Neural cell (in vitro differentiated cells): ENCODE results near the gene ZBTB2. TPM values are rescaled to one million over a fixed set of nuclear protein-coding genes. Genes with fewer than 3 reads are reported as not detected.

ENCODE experiments used
- H2AFZ ChIP-seq: fragments of 200-600, 300-800 bp; sonication (generic), shearing (Covaris generic); 2 replicates; pipeline ENCODE4 v1.6.0; 2014; ENCODE audit warnings: low read depth, mild to moderate bottlenecking, antibody characterized with exemption, low read length, moderate library complexity
- H3F3A ChIP-seq: fragments of 200-600 bp; shearing (Covaris generic); 2 replicates; pipeline ENCODE4 v1.6.1; 2016; ENCODE audit warnings: mild to moderate bottlenecking, moderate library complexity, mixed read lengths, antibody characterized with exemption, low read length; ENCODE audit not compliant: insufficient read depth, poor library complexity, severe bottlenecking
- H3K27ac ChIP-seq: fragments of 200-600, 300-800 bp; sonication (generic), shearing (Covaris generic); 2 replicates; pipeline ENCODE4 v1.5.1; 2014; ENCODE audit warnings: mild to moderate bottlenecking, low read length, moderate library complexity
- H3K27me3 ChIP-seq: fragments of 300-800, 200-600 bp; sonication (generic), shearing (Covaris generic); 2 replicates; pipeline ENCODE4 v1.6.0; 2014; ENCODE audit warnings: mild to moderate bottlenecking, low read depth, low read length, moderate library complexity; ENCODE audit not compliant: insufficient read depth
- H3K36me3 ChIP-seq: fragments of 300-800, 200-600 bp; sonication (generic), shearing (Covaris generic); 2 replicates; pipeline ENCODE4 v1.5.1; 2014; ENCODE audit warnings: mild to moderate bottlenecking, antibody characterized with exemption, low read length, moderate library complexity; ENCODE audit not compliant: insufficient read depth
- H3K4me2 ChIP-seq: fragments of 300-800, 200-600 bp; sonication (generic), shearing (Covaris generic); 2 replicates; pipeline ENCODE4 v1.6.0; 2014; ENCODE audit warnings: mild to moderate bottlenecking, low read length
- H3K4me3 ChIP-seq: fragments of 300-800, 200-600 bp; sonication (generic), shearing (Covaris generic); 2 replicates; pipeline ENCODE4 v1.5.1; 2014; ENCODE audit warnings: mild to moderate bottlenecking, low read length, moderate library complexity
- H3K79me2 ChIP-seq: fragments of 200-600 bp; shearing (Covaris generic); replicated peaks from 2 replicates; pipeline ENCODE4 v1.6.0; 2014; ENCODE audit warnings: mild to moderate bottlenecking, low read length, moderate library complexity; ENCODE audit not compliant: insufficient read depth
- H3K9ac ChIP-seq: fragments of 300-800, 200-600 bp; sonication (generic), shearing (Covaris generic); 2 replicates; pipeline ENCODE4 v1.6.1; 2016; ENCODE audit warnings: mild to moderate bottlenecking, low read length, mixed read lengths
- H3K9me2 ChIP-seq: fragments of 200-600 bp; shearing (Covaris generic); 2 replicates; pipeline ENCODE4 v1.6.1; 2016; ENCODE audit warnings: mild to moderate bottlenecking, low read length, mixed read lengths; ENCODE audit not compliant: insufficient read depth
- H3K9me3 ChIP-seq: fragments of 200-600, 300-800 bp; sonication (generic), shearing (Covaris generic); 2 replicates; pipeline ENCODE4 v1.6.1; 2016; ENCODE audit warnings: mild to moderate bottlenecking, mixed run types, low read length, moderate library complexity, mixed read lengths
- H4K20me1 ChIP-seq: fragments of 200-600 bp; shearing (Covaris generic); 2 replicates; pipeline ENCODE4 v1.6.1; 2016; ENCODE audit warnings: mild to moderate bottlenecking, mixed run types; ENCODE audit not compliant: insufficient read depth
- EP300 ChIP-seq: fragments of 450-650 bp; conservative IDR thresholded peaks from 2 replicates; pipeline ENCODE4 v1.6.1; 2014; ENCODE audit warnings: antibody characterized with exemption, mild to moderate bottlenecking, moderate library complexity; ENCODE audit not compliant: poor library complexity, severe bottlenecking
- EZH2 ChIP-seq: fragments of 200-600, 300-800 bp; shearing (Covaris generic), sonication (generic); IDR thresholded peaks from 2 replicates; pipeline ENCODE4 v1.6.1; 2014; ENCODE audit warnings: antibody characterized with exemption, low read length, borderline replicate concordance, mild to moderate bottlenecking; ENCODE audit not compliant: insufficient read depth, poor library complexity, severe bottlenecking
- MXI1 ChIP-seq: fragments of 450-650 bp; conservative IDR thresholded peaks from 2 replicates; pipeline ENCODE4 v1.6.1; 2014; ENCODE audit warnings: antibody characterized with exemption, mild to moderate bottlenecking; ENCODE audit not compliant: poor library complexity, severe bottlenecking
- POLR2AphosphoS5 ChIP-seq: IDR thresholded peaks from 2 replicates; pipeline ENCODE4 v1.6.1; 2012
- RAD21 ChIP-seq: fragments of 450-650 bp; conservative IDR thresholded peaks from 2 replicates; pipeline ENCODE4 v1.6.1; 2014; ENCODE audit warnings: antibody characterized with exemption, mild to moderate bottlenecking, moderate library complexity
- SMC3 ChIP-seq: fragments of 450-650 bp; conservative IDR thresholded peaks from 2 replicates; pipeline ENCODE4 v1.6.1; 2014; ENCODE audit warnings: antibody characterized with exemption, mild to moderate bottlenecking, moderate library complexity; ENCODE audit not compliant: poor library complexity
- TAF1 ChIP-seq: IDR thresholded peaks from 2 replicates; pipeline ENCODE4 v1.6.1; 2012; ENCODE audit warnings: low read depth
- polyA plus RNA-seq: library from polyadenylated mRNA; depleted of rRNA; stranded (reverse); fragments of >200 nt; gene quantifications from 2 replicates; pipeline ENCODE4 v1.2.3, GENCODE V29; 2014
- TF ChIP-seq, protein P1 (sequence below): IDR thresholded peaks from 2 replicates; pipeline ENCODE4 v1.6.1; 2012; ENCODE audit warnings: borderline replicate concordance
- TF ChIP-seq, protein P2 (sequence below): fragments of 450-650 bp; IDR thresholded peaks from 2 replicates; pipeline ENCODE4 v1.5.1; 2014; ENCODE audit warnings: antibody characterized with exemption, mild to moderate bottlenecking, moderate library complexity; ENCODE audit not compliant: poor library complexity, severe bottlenecking

The ZBTB2 gene
- polyA plus RNA-seq, 1 donor from 2014 or later = 10.3 TPM

DNA sequence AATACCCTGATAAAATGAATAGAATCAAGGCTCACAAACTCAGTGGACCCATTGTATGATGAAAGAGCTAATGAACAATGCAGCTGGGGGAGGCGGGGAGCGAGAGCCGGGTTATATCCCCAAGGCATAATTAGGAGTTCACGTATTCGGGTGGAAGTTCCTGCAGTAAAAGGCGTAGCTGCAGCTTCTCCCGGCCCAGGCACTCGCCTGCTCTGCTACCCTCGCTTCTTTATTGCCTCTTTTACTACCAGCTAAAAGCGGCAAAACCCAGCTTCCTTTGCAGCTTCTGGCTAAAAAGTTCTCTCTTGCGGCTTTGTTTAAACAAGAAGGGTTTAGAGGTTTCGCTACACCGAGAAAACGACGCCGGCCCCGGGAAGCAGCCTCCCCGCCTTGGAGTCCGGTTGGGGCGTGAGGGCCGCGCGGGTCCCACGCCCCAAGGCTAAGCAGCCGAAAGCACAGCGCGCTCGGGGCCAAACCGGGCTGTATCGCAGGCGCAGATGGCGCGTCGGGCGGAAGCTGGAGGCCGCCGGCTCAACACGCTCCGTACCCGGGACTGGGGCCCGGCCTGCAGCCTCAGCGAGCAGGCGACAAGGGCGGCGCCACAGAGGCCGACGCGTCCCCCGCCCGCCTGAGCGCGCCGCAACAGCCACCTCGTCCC, 1.6 kb downstream of the ZBTB2 start:
- no peaks in the 10 kb centered on the region for H3K9me2 ChIP-seq
- H3F3A ChIP-seq = peaks cover 11% of the 10 kb centered on the region
- H3K9me3 ChIP-seq = no peaks in the 10 kb centered on the region
- H3K4me3 ChIP-seq = peak overlapping the region; percentile 96
- peak overlapping the region; percentile 99 for H3K9ac ChIP-seq
- H4K20me1 ChIP-seq = peaks cover 24% of the 10 kb centered on the region
- H3K4me2 ChIP-seq = peak overlapping the region; percentile 11
- TF ChIP-seq, protein P1, sequence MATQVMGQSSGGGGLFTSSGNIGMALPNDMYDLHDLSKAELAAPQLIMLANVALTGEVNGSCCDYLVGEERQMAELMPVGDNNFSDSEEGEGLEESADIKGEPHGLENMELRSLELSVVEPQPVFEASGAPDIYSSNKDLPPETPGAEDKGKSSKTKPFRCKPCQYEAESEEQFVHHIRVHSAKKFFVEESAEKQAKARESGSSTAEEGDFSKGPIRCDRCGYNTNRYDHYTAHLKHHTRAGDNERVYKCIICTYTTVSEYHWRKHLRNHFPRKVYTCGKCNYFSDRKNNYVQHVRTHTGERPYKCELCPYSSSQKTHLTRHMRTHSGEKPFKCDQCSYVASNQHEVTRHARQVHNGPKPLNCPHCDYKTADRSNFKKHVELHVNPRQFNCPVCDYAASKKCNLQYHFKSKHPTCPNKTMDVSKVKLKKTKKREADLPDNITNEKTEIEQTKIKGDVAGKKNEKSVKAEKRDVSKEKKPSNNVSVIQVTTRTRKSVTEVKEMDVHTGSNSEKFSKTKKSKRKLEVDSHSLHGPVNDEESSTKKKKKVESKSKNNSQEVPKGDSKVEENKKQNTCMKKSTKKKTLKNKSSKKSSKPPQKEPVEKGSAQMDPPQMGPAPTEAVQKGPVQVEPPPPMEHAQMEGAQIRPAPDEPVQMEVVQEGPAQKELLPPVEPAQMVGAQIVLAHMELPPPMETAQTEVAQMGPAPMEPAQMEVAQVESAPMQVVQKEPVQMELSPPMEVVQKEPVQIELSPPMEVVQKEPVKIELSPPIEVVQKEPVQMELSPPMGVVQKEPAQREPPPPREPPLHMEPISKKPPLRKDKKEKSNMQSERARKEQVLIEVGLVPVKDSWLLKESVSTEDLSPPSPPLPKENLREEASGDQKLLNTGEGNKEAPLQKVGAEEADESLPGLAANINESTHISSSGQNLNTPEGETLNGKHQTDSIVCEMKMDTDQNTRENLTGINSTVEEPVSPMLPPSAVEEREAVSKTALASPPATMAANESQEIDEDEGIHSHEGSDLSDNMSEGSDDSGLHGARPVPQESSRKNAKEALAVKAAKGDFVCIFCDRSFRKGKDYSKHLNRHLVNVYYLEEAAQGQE = peak; percentile 62
- TF ChIP-seq EP300 (peak; percentile 20), MXI1 (no peak), RAD21 (no peak), TAF1 (peak; percentile 70), SMC3 (no peak), POLR2AphosphoS5 (peak; percentile 69), EZH2 (no peak)
- TF ChIP-seq, protein P2, sequence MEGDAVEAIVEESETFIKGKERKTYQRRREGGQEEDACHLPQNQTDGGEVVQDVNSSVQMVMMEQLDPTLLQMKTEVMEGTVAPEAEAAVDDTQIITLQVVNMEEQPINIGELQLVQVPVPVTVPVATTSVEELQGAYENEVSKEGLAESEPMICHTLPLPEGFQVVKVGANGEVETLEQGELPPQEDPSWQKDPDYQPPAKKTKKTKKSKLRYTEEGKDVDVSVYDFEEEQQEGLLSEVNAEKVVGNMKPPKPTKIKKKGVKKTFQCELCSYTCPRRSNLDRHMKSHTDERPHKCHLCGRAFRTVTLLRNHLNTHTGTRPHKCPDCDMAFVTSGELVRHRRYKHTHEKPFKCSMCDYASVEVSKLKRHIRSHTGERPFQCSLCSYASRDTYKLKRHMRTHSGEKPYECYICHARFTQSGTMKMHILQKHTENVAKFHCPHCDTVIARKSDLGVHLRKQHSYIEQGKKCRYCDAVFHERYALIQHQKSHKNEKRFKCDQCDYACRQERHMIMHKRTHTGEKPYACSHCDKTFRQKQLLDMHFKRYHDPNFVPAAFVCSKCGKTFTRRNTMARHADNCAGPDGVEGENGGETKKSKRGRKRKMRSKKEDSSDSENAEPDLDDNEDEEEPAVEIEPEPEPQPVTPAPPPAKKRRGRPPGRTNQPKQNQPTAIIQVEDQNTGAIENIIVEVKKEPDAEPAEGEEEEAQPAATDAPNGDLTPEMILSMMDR = no peak
- H3K27me3 ChIP-seq = no peaks in the 10 kb centered on the region
- peak overlapping the region; percentile 94 for H3K27ac ChIP-seq
- no peaks in the 10 kb centered on the region for H3K36me3 ChIP-seq
- H2AFZ ChIP-seq = peak overlapping the region; percentile 16
- peaks cover 50% of the 10 kb centered on the region for H3K79me2 ChIP-seq

DNA sequence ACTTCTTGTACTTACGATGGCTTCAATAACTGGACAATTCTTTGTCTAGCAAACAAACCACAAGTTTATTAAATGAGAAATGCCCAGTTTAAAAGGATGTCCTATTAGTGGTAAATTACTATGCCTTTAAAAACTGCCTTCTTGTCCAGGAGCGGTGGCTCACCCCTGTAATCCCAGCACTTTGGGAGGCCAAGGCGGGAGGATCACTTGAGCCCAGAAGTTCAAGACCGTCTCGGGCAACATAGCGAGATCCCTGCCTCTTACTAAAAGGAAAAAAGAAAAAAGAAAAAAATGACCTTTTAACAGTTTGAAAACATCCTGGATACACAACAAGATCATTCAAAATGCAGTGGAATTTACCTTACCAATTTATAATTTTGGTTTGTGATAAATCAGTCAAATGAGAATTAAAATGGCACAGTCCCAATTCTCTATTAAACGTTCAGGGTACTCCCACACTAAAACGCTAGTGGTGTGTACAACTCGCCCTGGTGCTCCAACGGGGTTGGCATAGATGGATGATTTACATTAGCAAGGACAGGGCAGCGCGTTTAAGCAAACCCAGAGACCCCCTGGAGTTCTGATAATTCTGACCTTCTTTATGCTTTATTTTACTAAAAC, 2.3 kb downstream of the ZBTB2 start:
- Histone ChIP-seq H4K20me1 (peaks cover 23% of the 10 kb centered on the region), H3K9me3 (no peaks in the 10 kb centered on the region), H3K4me3 (peak overlapping the region; percentile 96), H3K27me3 (no peaks in the 10 kb centered on the region), H3K36me3 (no peaks in the 10 kb centered on the region), H3F3A (peaks cover 11% of the 10 kb centered on the region), H3K4me2 (peak overlapping the region; percentile 11), H2AFZ (peak overlapping the region; percentile 16), H3K79me2 (peaks cover 44% of the 10 kb centered on the region), H3K27ac (peak overlapping the region; percentile 94), H3K9me2 (no peaks in the 10 kb centered on the region), H3K9ac (peak overlapping the region; percentile 99)
- TF ChIP-seq MXI1 = no peak
- no peak for TF ChIP-seq RAD21
- no peak for TF ChIP-seq EP300
- TF ChIP-seq SMC3 = no peak
- no peak for TF ChIP-seq EZH2
- TF ChIP-seq POLR2AphosphoS5 = no peak
- TF ChIP-seq TAF1 = no peak
- TF ChIP-seq, protein P1 = no peak
- TF ChIP-seq, protein P2 = no peak
